SW480 (cell line): Measurements from ENCODE around the gene ESRRB.

Experiments
- DNase-seq: peaks from one replicate; pipeline ENCODE4 v3.0.0-alpha.2; 2016; ENCODE audit warnings: low spot score

ESRRB gene

DNA sequence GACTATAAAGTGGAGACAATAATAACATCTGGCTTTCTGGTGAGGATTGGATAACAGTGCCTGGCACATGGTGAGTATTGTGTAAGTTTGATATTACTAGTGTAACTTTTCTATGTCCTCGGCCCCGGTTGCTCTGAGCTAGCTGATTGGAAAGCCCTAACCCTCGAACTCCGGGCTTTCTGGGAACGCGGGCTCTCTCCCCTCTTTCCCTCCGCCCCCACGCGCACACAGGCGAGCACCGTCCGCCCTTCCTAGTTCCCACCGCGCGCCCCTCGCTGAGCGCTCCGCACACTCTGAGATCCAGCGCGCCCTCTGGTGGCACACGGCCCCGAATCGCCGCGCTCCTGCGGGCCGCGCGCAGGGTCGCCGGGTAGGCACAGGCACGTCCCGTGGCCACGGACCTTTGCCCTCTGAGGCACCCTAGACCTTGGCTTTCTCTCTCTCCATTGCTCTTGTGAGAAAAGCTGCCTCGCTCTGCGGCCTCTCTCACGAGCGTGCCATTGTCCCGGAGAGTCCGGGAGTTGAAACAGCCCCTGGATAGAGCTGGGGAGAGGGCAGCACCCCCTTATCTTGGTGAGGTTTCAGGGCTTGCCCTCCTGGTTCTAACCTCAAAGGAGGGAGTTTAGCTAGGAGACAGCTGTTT is 23.2 kb upstream of the ESRRB start:
- DNase-seq: peak; percentile 45

DNA sequence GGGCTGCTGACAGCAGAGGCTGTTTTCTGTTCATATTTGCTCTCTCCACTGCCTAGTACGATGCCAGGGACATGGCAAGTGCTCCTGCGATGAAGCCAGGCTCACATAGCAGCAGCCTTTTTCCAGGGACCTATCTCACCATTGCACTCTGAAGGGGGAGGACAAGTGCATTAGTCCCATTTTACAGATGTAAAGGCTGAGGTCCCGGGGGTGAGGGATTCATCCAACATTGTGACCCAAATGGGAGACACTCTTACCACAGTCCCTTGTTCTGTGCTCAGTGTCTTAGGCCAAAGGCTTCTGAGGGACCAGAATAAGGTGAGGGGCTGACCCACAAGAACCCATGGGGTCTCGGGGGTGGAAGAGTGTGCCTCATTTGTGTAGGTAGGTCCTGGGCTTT is 21.6 kb upstream of the ESRRB start:
- DNase-seq: no peak

DNA sequence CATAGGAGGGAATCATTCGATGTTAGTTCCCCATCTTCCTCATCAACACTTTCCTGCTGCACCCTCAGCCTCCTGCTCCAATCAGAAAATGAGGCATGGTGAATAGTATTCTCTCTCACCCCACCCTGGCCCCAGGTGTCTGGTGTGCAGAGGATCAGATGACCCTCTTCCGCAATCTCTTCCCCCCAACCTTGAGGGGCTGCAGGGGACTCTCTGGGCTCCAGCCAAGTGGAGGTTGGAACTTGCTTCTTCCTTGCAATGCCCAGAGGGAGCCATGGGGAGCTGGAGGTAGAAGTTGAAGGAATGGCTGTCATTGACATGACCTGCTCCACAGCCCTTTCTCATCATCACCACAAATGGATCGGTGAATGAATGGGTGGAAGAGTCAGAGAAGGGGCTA is 20.2 kb upstream of the ESRRB start:
- DNase-seq: no peak

DNA sequence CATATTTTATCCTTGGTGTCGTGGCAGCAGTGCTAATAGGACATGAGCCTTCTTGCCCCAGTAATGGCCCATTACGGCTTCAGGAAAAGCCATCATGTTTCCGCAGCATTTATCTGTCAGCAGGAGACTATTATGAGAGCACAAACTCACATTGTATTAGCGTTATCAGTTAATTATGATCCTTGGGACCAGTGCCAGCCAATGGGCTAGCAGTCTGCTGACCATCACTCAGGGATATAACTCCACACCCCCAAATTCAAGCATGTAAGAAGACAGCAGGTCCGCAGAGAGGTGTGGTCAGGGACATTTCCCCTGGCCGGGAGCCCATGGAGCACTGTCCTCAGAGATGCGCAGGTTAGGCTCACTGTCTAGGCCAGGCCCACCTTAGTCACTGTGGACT is 4.9 kb upstream of the ESRRB start:
- DNase-seq: no peak

DNA sequence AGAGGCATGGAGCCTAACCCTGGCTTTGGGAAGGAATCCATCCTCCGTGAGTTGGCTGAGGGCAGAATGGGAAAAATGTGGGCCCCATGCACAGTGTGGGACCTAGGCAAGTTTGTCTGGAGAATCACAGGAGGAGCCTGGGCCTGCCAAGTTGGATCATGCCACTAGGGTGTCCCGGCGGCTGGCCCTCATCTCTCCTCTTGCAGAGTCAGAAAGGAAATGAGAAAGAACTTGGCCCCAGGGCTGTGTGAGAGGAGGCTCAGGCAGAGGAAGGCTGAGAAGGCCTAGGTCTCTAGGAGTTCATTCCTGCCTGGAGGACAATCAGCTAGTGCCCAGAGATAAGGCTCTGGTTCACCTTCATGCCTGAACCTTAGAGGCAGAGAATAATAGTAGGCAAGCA is 2.5 kb upstream of the ESRRB start:
- no peak for DNase-seq

DNA sequence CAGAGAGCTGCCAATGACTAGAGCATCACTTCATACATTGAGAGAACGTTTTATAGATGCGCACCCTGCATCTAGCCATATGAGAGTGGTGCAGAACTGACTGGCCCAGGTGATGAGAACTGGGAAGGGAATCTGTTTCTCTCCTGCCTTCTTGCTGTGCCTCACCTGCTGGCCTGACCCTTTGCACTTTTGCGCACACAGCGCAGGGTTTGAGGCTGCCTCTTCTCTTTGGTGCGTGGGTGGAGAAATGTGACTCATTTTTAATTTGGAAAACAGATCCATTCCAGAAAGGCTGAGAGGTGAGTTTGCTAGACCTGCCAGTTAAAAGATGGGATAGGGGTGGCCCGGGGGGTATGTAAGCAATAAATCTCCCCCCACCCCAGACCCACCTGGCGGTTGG is 453 bp upstream of the ESRRB start:
- DNase-seq: peak; percentile 66

DNA sequence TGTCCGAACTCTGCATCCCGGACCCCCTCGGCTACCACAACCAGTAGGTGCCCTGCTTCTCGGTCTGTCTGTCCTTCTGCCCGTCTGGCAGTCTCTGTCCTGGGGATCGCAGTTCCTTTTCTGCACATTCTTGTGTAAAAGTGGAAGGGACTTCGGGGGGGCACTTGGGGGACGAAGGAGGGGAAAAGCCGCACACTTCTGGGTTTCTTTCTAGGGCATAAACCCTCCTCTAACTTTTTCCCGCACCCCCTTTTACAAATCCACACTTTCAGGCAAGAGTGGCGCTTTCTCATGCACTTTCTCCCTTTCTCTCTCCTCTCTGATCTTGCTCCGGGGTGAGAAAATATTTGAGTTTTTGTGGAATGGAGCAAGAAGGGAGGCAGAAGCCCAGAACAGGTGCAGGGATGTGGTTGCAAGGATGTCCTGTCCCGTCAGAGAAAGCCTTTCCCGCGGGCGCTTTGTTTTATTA is 506 bp downstream of the ESRRB start:
- no peak for DNase-seq

DNA sequence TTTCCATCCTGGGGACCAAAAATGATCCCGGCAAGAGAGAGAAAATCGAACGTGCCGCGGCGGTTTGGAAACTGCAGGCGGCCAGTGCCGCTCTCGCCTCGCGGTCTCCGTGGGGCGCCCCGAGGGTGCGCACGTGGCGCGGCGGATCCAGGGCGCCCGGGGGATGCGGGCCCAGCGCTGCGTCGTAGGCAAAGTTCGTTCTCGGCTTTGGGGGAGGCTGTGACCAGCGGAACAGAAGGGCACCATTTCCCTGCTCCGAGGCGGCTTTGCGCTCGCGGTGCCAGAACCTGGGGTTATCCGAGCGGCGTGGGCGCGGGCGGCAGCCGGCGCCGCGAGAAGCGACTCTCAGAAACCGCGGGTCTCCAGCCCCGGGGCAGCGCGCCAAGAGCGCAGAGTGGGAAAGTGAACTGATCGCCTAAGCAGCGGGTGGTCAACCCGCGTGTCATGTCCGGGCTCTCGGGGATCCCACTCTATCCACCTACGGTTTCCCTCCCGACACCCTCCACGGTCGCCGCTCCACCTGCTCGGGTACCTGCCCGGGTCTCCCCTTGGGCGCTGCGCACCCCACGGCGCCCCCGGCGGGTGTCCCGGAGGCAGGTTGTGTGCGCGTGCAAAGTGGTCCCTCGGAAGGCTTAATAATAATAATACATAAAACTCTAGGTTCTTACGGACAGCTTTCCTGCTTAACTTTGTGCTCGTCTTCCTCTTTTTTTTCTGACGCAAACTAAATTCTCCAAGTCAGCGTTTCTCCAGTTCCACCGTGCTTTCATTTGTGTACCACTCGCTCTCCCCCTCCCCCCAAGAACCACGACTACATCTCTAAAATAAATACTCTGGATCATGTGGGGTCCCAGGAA is 1.2 kb downstream of the ESRRB start:
- no peak for DNase-seq

DNA sequence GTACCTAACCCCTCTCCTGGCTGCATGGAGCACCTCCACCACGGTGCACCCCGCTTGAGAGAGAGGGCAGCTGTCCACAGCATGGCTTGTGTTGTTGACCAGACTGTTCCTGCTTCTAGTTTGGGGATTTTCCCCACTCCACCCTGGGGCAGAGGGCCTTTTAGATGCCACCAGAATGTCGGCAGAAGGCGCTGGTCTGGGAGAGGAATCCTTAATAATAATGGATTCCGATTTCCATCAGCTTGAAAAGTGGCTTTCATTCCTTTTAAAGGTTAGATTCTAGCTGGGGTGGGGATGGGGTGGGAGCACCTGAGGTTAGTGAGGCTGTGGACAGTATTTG is 1.8 kb downstream of the ESRRB start:
- DNase-seq: no peak

DNA sequence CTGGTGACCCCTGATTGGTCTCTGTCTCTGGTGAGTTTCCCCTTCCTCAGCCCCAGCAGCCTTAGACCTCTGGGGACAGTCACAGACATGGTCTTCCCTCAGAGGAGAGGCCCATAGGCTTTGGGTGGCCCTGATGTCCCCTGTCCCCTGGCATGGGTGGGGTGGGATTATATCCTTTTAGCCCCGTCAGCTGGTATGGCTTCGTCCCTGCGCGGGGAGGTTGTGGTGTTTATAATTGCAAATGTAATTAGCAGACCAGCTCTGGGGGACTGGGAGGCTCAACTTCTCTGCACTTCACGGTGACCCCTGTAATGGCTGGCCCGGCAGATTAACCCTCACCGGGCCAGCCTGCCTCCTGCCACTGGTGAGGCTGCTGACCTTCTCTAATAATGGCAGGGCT is 5.1 kb downstream of the ESRRB start:
- DNase-seq: no peak

DNA sequence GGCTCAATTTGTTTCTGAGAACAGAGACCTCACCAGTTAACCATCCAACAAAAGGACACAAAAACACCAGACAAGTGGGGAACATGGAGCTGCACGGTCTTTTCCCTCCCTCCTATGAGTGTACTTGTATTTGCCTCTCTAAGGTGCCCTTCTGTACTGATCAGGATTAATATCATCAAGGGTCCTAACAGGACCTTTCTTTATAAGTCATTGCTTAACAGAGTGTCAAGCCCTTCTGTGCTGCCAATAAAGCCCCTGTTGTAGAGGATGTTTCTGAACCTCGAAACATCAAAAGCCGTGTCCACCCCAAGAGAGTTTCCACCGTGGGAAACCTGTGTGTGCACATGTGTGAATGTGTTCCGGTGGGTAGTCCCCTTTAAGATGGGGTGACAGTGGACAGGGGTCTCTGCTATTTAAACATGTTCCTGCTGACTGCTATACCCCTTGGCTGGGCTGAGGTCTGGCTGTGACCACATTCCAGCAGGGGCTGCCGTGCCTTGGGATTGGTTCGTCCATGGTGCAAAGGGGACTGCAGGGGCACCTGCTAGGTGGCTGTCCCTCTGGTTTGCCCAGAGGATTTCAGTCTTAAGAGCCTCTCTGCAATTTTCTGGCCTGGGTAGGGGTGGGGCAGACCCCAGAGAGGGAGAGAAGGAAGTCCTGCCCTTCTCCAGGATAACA is 6.0 kb downstream of the ESRRB start:
- DNase-seq: no peak

DNA sequence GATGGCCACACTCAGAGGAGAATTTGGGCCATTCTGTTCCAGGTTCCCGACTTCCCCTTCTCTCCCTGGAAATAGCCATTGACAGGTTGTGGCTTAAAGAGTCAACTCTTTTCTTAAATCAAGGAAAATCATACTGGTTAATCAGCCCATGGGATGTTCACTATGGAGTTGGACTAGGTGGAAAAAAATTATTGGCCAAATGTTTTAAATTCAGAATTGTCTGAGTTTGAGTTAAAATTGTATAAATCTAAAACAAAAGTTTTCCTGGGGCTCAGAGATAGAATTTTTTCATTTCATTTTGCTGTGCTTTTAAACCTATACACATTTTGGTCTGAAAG is 6.5 kb downstream of the ESRRB start:
- no peak for DNase-seq

DNA sequence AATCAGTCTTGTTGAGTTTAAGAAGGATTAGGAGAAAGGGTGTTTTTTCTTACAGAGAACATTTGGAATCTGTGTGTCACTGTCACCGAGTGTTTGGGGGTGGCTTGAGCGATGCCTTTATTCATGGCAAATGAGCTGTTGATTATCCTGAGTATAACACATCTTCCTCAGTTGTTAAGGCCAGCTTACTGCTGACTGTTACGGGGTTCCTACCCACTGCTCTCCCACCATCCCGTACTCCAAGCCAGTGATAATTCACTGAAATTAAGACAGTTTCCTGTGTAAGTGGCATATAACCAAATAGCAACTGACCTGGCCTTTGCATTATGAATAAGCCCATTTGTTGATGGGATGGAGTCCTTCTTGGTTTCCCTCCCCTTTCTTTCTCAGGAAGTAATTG is 9.5 kb downstream of the ESRRB start:
- no peak for DNase-seq

DNA sequence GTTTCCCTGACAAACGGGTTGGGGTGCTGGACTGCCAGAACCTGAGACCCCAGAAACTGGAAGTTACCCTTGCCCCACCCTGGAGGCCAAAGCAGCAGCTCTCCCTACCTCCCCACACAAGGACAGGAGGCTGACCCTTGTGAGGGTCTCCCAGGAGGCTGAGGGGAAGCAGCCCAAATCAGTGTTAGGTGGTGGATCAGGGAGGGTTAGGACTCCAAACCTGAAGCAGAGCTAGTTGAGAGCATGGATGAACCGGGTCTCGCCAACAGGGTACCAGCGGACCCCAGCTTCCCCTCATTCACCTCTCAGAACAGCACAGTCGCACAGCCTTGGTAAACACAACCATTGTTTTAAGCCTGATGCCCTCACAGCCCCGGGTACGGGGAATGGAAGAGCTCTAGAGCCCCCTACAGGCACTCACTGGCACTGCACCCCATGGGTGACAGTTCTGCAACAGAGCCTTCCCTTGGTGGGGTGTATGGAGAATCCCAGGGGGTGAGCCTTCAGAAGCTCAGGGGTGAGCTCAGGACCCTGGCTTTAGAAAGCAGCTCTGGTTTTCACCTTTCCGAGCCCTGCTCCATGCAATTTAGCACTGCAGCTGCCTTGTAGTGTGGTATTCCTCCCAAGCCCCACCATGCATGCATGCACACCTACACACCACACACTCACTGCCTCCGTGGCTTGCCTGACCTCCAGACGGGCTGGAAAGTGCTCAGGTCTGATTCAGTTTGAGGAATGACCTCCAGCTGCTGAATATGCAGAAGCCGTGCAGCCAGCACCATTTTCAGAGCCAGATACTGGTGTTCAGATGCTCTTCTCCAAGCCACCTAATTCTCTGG is 11.2 kb downstream of the ESRRB start:
- peak; percentile 66 for DNase-seq

DNA sequence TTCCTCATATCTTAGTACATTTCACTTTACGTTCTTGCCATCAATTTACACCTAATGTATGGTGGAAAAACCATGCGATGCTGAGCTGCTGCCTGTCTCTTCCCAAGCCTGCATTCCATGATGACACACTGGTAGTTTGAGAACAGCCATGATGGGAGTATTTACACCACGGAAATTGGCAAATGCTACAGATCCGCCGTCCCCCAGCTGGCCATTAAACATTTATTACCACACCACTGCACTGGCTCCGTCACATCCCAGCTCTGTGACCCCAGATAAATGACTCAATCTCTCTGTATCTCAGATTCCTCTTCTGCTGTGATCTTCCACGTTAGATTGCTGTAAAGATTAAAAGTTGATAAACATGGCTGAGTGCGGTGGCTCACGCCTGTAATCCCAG is 13.9 kb downstream of the ESRRB start:
- DNase-seq: no peak

DNA sequence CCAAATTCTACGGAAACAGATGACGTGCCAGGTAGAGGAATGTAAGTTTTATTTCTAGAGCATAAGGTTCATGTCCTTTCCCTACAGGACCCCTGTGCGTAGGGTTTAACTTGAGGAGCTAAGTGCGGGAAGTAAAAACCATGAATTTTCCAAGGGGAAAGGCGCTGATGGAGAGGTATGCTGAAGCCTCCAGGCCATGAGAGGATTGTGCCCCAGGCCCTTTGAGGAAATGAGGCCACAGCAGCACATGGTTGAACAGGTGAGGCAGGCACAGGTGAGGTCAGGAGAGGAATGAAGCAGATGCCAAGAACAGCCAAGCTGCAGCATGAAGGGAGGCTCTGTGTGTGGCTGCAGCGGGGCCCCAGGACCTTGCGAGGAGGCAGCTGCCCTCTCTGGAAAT is 14.7 kb downstream of the ESRRB start:
- no peak for DNase-seq

DNA sequence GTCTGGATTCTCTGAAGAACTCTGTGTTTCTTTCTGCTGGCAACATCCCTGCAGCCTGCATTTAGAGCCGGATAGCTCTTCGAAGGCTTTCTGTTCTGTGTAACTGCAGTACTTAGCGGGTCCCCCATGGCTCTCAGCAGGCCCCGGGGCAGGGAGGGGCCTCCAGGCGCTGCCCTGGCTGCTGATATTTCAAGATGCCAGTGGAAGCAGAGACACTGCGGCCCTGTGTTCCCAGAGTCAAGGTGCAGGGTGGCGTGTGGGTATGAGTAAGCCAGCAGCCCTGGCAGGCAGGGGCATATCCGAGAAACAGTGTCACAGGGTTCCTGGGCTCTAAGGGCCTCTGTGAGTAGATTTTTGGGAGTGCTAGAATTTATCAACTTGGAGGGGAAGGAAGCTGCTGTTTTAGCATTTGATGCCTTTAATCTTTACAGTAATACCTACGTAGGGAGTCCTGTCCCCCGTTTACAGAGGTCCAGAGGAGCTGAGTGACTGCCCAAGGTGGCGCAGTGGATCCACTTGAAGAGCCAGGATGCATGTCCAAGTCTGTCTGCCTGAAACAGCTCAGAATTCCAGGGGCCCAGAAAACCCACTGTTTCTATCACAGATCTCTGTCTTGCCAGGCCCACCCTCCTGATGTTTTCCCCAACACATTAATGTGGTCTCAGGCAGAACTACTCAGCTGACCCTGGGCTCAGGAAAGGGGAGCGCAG is 16.2 kb downstream of the ESRRB start:
- no peak for DNase-seq

DNA sequence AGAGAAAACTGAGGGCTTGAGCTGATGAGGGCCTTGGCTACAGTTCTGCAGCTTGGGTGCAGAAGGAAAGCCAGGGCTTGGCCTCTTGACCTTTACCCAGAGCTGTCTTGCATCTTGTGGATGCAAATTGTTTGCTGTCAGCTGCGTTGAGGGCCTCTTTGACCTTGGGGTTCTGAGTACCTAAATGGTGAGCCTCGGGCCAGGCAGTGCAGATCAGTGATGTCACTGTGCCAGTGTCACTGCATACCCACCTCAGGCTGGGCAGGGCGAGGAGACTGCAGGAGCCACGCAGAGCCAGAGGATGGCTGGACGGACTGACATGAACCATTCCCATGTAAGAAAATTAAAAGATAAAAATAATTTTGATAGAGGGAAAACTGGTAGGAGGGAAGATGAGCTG is 18.6 kb downstream of the ESRRB start:
- DNase-seq: no peak

DNA sequence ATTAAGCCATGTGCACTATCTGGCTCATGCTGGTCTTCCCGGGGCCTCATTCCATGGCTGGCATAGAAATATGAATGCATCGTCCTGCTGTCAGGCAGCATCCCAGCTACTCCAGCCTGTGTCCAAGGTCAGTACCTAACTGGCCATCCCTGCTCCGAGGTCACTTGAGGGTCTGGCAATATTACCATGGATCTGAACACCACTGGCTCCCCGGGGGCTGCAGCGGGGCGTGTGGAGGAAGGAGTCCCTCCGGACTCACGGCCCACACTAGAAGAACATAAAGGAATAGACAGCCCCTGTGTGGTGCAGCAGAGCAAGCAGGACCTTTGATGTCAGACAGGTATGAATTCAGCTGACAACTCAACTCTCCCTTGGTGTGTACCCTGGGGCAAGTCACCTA is 19.2 kb downstream of the ESRRB start:
- DNase-seq: no peak

DNA sequence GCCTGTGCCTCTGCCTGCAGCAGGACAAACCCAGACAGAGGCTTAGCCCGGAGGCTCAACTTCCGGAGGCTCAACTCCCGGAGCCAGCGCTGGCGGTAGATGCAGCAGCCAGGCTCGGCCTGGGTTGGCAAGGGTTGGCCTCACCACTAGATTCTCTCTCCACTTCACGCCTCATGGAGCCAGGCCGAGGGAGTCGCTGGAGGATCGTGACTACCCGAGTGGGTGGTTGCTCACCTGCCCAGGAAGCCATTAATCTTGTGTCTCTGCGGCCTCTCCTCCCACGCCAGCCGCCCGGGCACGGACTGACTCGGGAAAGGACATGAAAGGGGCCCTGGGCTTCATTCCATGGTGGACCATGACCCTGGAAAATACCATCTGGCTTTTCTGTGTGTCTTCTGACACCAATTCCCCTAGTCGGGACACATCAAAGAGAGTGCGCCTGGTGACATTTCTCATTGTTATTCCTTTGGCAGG is 20.8 kb downstream of the ESRRB start:
- peak; percentile 91 for DNase-seq

DNA sequence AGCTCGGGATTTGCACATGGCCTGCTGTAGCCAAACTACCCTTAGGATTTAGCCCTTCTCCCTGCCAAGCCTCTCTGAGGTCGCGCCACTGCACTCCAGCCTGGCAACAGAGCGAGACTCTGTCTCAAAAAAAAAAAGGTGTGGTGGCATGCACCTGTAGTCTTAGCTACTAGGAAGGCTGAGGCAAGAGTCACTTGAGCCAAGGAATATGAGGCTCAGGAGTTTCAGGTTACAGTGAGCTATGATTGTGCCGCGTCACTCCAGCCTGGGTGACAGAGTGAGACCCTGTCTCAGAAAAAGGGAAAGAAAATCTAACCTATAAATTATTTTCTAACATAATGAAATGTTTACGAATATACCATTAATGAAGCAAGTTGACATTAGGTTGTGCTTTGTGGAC is 29.7 kb downstream of the ESRRB start:
- DNase-seq: no peak
